ENCODE results near the gene MEX3A. TPM values are rescaled to one million over a fixed set of nuclear protein-coding genes. Genes with fewer than 3 reads are reported as not detected.

MEX3A gene
- total RNA-seq, 2 donors from 2014 or later: 1.6 to 3.7 TPM

DNA sequence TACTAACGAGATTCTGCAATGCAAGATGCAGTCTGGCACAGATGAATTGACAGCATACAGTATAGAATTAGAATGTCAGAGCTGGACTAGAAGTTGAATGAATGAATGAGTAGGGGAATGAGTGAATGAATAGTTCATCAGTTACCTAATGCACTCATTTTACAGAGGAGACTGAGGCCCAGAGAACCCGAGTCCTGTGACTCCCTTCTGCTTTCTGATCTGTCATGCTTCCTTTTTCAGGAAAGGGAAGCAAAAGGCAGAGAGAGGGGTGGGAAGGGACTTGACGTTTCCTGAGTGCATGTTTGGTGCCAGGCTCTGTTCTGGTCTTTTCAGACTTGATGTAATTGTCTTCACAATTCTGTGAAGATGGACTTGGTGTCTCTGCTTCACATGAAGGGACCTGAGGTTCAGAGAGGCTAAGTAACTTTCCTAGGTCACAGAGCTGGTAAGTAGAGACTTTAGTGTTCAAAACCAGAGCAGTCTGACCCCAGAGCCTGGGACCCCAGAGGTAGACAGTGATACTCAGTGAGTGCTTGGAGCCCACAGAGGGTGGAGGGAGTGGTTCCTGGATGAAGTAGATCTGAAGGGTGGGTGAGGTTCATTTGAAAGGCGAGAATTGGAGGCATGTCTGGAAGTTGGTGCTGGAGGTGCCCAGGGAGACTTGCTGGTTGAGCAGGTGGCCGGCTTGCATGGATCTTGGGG is 8.0 kb upstream of the MEX3A start:
- no peak for DNase-seq
- Histone ChIP-seq H3K4me1 (no peaks in the 10 kb centered on the region), H3K27ac (no peak overlapping the region), H3K36me3 (no peaks in the 10 kb centered on the region), H3K9ac (ENCODE audit: low read depth in 2 of 2, low read length in 2 of 2) (peak overlapping the region in 1 of 2 donors; percentile 26), H3K4me3 (no peak overlapping the region), H3K27me3 (no peaks in the 10 kb centered on the region), H3K9me3 (no peaks in the 10 kb centered on the region)
- intact Hi-C loops (cut with DNase I): loop anchor here (1.0 kb wide), 1 partner anchor 135 kb away; no protein-coding TSS in a partner anchor
- TF ChIP-seq, protein P1, sequence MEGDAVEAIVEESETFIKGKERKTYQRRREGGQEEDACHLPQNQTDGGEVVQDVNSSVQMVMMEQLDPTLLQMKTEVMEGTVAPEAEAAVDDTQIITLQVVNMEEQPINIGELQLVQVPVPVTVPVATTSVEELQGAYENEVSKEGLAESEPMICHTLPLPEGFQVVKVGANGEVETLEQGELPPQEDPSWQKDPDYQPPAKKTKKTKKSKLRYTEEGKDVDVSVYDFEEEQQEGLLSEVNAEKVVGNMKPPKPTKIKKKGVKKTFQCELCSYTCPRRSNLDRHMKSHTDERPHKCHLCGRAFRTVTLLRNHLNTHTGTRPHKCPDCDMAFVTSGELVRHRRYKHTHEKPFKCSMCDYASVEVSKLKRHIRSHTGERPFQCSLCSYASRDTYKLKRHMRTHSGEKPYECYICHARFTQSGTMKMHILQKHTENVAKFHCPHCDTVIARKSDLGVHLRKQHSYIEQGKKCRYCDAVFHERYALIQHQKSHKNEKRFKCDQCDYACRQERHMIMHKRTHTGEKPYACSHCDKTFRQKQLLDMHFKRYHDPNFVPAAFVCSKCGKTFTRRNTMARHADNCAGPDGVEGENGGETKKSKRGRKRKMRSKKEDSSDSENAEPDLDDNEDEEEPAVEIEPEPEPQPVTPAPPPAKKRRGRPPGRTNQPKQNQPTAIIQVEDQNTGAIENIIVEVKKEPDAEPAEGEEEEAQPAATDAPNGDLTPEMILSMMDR (IDR thresholded peaks at IDR 0.05): no peak

DNA sequence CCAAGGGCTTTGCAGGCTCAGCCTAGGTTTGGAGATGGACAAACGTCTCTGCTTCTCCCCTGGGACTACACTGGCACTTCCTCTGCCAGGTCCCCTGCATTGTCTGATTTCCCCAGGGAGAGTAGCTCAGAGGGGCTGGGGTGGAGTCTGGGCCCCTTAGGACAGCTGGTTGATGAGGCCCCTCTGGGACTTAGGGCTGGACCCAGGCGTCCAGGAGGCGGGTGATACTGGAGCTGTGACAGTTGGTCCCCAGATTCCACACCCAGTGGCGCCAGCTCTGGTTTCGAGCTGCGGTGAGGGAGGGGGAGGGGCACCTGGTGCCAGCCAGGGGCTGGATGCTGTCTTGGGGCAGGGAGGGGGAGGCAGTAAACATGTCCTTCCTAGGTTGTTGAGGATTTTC is 7.4 kb upstream of the MEX3A start:
- TF ChIP-seq, protein P1 (IDR thresholded peaks at IDR 0.05): no peak
- H3K36me3 ChIP-seq: no peaks in the 10 kb centered on the region
- no peak for DNase-seq
- H3K9ac ChIP-seq (ENCODE audit: low read depth in 2 of 2, low read length in 2 of 2): peak overlapping the region in 1 of 2 donors; percentile 26
- no peak overlapping the region for H3K27ac ChIP-seq
- no peaks in the 10 kb centered on the region for H3K9me3 ChIP-seq
- H3K4me1 ChIP-seq: no peaks in the 10 kb centered on the region
- H3K27me3 ChIP-seq: no peaks in the 10 kb centered on the region
- intact Hi-C loops (cut with DNase I): loop anchor here (1.0 kb wide), 1 partner anchor 136 kb away; no protein-coding TSS in a partner anchor
- H3K4me3 ChIP-seq: no peak overlapping the region

DNA sequence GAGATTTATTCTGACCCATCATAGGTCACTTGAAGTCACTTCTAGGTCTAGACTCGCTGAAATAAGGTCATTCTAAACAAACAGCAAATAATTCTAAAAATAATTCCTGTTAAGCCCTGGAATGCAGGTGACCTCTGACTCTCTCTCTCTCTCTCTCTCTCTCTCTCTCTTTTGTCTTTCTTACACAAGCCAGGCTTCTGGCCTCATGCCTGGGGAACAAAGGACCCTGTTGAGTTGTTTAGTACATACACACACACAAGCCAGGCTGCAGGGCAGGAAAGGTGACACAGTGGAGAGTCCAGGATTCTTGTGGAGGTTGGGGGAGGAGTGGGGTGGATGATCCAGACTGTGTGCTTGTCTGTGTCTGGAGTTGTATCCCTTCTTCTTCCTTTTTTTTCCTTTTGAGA is 4.0 kb upstream of the MEX3A start:
- no peak overlapping the region for H3K4me3 ChIP-seq
- no peak overlapping the region for H3K9ac ChIP-seq (ENCODE audit: low read depth in 2 of 2, low read length in 2 of 2)
- no peaks in the 10 kb centered on the region for H3K27me3 ChIP-seq
- no peaks in the 10 kb centered on the region for H3K9me3 ChIP-seq
- no peak for DNase-seq
- intact Hi-C loops (cut with DNase I): no loop called here
- no peaks in the 10 kb centered on the region for H3K36me3 ChIP-seq
- no peak overlapping the region for H3K27ac ChIP-seq
- TF ChIP-seq, protein P1 (IDR thresholded peaks at IDR 0.05): no peak
- H3K4me1 ChIP-seq: no peaks in the 10 kb centered on the region

GRCh38 chr1:156083800-156084790 is 1.8 kb upstream of the MEX3A start:
- H3K27me3 ChIP-seq: no peaks in the 10 kb centered on the region
- H3K36me3 ChIP-seq: no peaks in the 10 kb centered on the region
- no peaks in the 10 kb centered on the region for H3K4me1 ChIP-seq
- H3K27ac ChIP-seq: no peak overlapping the region
- H3K9me3 ChIP-seq: no peaks in the 10 kb centered on the region
- DNase-seq: no peak
- intact Hi-C loops (cut with DNase I): no loop called here
- TF ChIP-seq, protein P1 (IDR thresholded peaks at IDR 0.05): no peak
- no peak overlapping the region for H3K9ac ChIP-seq (ENCODE audit: low read depth in 2 of 2, low read length in 2 of 2)
- no peak overlapping the region for H3K4me3 ChIP-seq

- Histone ChIP-seq H3K4me1 (no peaks in the 10 kb centered on the region), H3K9ac (ENCODE audit: low read depth in 2 of 2, low read length in 2 of 2) (peak overlapping the region; percentile 12 to 22), H3K27me3 (no peaks in the 10 kb centered on the region), H3K27ac (no peak overlapping the region), H3K9me3 (no peaks in the 10 kb centered on the region), H3K4me3 (peak overlapping the region; percentile 80), H3K36me3 (no peaks in the 10 kb centered on the region)
- intact Hi-C loops (cut with DNase I): no loop called here
- TF ChIP-seq, protein P1 (IDR thresholded peaks at IDR 0.05): no peak
- DNase-seq: no peak
These were observed 352 bp downstream of the MEX3A start for GRCh38 chr1:156081917-156082308.
